GM13977 (cell line): ENCODE measurements around the gene NOD1.

Experiments
- DNase-seq: peaks from one replicate; pipeline ENCODE4 v3.0.0; 2012; ENCODE audit warnings: low spot score
- in situ Hi-C: fragments of 300-500 bp; cut with MboI; formaldehyde crosslinking; loops from one replicate; pipeline ENCODE4 v1.12.0; 2022; ENCODE audit warnings: low sequenced_read_pairs, low pct_unique_long_range_greater_than_20kb, mixed read lengths, inconsistent platforms; ENCODE audit not compliant: unreplicated experiment
- TF ChIP-seq, protein P1 (sequence below): IDR thresholded peaks from 2 replicates; pipeline ENCODE4 v1.5.1; 2012; ENCODE audit warnings: mild to moderate bottlenecking, control low read depth; ENCODE audit not compliant: insufficient read depth; ENCODE audit errors: extremely low read depth, missing control alignments

Gene NOD1

DNA sequence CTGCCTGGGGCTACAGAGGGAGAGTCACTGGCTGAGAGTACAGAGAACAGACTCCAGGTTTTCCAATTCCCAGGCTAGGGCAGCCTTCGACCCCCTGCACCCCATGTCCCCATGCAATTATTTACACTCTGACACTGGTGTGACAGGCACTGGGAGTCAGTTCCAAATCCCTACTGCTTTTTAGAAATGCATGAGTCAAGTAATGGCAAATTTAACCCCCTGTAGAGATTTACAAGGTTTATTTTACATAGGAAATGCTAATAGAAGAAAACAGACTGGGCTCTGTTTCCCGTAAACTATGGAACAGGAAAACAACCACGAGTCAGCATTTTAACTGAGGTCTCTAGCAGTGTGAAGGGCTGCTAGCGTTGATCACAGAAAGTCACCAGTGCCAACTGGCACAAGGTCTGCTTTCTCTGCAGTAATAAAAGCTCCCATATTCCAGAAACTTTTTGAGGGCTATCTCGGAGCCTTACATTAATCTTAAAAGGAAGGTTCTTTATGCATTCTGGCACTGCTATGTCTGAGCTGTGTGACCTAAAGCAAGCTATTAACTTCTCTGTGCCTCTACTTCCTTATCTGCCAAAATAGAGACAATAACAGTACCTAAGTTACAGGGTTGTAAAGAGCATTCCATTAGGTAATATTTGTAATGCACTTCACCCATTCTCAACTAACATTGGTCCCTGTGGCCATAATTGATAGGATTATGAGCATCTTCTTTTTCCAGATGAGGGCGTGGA lies 28.2 kb downstream of the NOD1 start:
- no peak for DNase-seq
- TF ChIP-seq, protein P1, sequence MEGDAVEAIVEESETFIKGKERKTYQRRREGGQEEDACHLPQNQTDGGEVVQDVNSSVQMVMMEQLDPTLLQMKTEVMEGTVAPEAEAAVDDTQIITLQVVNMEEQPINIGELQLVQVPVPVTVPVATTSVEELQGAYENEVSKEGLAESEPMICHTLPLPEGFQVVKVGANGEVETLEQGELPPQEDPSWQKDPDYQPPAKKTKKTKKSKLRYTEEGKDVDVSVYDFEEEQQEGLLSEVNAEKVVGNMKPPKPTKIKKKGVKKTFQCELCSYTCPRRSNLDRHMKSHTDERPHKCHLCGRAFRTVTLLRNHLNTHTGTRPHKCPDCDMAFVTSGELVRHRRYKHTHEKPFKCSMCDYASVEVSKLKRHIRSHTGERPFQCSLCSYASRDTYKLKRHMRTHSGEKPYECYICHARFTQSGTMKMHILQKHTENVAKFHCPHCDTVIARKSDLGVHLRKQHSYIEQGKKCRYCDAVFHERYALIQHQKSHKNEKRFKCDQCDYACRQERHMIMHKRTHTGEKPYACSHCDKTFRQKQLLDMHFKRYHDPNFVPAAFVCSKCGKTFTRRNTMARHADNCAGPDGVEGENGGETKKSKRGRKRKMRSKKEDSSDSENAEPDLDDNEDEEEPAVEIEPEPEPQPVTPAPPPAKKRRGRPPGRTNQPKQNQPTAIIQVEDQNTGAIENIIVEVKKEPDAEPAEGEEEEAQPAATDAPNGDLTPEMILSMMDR = no peak
- in situ Hi-C loops = no loop called here

DNA sequence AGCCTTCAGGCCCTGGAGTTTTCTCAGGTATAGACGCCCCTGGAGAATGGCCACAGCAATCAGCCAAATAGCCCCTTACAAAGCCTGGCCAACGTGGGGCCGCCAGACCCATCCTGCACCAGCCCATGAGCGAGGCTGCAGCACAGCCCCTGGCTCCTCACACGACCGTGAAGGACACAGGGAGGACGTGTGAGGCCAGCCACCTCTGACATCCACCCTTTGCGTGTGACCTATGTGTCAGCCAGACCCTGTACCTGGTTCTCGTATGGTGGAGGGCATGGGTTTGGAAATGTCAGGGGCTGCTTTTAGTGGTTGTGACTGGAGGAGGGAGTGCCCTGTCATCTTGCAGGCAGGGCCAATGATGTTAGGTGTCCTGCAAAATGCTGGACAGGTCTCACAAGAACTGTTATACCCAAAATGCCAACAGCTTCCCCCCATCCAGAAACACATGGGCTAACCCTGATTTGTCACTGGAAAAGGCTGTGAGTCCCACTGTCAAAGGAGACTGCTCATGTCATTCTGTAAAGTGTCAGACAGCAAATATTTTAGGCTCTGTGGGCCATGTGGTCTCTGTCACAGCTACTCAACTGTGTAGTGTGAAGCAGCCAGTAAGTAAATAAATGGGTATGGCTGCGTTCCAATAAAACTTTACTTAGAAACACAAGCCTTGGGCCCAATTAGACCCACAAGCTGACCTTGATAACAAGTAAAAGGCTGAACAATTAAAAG lies 30.0 kb downstream of the NOD1 start:
- TF ChIP-seq, protein P1 = no peak
- no peak for DNase-seq
- in situ Hi-C loops = no loop called here

DNA sequence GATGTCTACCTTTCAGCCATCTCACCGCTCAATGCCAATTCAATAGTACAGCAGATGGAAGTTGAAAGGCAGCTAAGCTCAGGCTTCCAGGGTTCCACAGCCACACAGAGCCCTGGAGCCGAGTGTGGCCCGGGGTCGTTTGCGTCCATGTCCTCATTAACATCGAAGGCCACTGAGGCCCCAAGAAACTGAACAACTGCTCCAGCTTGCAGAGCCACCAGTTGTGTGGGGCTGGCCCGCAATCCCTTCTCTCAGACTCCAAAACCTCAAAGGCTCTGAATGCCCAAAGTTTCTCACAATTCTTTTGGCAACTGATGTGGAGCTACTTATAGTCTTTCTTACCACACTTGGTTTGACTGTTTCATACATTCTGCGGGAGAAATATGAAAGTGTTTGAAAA lies 31.1 kb downstream of the NOD1 start:
- in situ Hi-C loops = no loop called here
- TF ChIP-seq, protein P1 = no peak
- DNase-seq = no peak

DNA sequence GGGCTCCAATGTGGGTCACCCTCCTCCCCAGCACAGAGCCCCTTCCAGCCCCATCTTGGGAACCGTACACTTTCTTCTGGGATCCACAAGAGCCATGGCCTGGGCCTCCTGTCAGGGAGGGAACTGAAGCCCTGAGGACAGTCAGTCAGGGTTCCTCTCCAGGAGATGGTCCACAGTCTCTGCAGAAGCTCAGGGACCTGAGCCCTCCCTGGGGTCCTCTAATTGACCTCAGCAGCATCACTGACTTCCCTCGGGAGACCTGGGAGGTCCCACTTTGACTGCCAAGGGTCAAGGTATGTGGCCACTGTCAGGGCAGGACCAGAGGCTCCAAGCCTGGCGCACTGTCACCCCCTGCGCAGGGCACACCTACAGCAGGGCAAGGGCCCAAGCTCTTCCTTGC lies 32.3 kb downstream of the NOD1 start:
- TF ChIP-seq, protein P1 = no peak
- in situ Hi-C loops = no loop called here

DNA sequence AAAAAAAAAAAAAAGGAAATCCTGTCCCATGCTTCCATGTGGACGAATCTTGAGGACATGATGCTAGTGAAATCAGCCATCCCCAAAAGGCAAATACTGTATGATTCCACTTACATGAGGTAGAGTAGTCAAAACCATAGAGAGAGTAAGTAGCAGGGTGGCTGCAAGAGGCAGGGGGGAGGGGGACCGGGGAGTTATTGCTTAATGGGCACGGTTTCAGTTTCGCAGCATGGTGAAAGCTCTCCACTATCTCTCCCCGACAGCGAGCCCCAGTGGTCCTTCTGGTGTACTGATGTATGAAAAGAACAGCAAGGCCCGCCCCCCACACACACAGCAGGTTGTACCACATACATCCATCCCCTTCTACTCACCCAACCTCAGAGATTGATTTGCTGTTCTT lies 32.8 kb downstream of the NOD1 start:
- in situ Hi-C loops = no loop called here
- TF ChIP-seq, protein P1 = peak; percentile 55
- DNase-seq = peak; percentile 87

More for the DNA sequence above, 32.3 kb downstream of the NOD1 start:
- no peak for DNase-seq

DNA sequence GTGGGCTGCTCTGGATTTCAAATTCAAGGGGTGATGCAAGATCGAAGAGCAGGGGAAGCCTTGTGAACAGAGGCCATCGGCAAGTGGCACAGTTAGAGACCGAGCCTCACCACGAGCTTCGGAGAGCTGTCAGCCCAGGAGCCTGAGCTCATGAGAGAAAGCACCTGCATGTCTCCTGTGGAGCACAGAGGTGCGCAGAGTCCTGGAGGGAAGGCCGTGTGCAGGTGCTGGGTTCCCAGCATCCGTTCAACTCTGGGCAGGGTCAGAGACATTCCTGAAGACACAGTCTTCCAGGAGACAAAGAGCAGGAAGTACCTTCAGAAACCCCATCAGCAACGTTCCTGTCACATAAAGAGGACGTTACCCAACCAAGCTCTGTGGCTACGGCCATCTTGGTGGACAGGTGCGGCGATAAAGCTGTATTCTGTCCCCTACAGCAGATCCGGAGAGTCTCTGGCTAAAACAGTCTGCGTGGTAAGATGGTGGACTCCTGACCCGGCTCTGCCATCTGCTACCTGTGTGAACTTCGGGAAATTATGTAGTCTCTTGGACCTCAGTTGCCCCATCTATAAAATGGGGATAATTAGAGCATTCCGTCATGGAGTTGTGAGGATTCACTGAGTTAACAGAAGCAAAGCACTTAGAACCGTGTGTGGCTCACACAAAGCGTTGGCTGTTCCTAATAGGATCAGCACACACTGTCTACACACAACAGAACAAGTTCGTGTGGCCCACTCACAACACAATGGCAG lies 40.6 kb downstream of the NOD1 start:
- no peak for DNase-seq
- TF ChIP-seq, protein P1 = no peak
- in situ Hi-C loops = no loop called here
